ENCODE measurements around the gene GTSF1L. TPM values are rescaled to one million over a fixed set of nuclear protein-coding genes. Genes with fewer than 3 reads are reported as not detected.

Gene GTSF1L
- polyA plus RNA-seq, 3 donors, result not detected

DNA sequence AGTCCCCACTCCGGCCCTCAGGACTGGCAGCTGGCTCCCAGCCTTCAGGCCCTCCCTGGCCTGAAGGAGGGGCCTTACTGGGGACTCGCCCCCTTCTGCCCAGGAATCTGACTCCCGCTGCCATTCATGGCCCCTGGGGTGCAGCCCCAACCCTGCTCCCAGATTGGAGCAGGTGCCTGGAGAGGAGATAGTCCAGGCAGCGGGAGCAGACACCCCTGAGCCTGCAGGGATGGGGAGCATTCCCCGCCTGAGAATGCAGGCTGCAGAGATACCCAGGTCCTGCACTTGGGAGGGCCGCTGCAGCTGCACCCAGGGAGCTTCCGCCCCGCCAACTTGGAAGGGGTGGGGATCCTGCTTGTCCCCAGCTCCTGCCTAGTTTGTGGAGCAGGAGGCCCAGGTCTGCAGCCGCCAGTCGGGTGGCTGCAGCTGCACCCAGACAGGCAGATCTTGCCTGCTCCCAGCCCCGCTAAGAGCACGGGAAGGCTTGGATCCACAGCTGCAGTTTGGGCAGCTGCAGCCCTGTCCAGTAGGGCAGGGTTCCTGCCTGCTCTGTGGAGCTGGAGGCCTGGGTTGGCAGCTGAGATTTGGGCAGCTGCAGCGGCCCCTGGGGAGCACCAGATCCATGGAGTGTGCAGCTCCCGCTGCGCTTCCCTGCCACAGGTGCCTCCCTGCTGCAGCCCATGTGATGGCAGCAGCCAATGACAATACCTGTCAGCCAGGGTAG is 5.2 kb downstream of the GTSF1L start:
- DNase-seq (ENCODE audit: extremely low read depth in 1 of 11, low read depth in 9 of 11, low spot score in 4 of 11), result no peak

DNA sequence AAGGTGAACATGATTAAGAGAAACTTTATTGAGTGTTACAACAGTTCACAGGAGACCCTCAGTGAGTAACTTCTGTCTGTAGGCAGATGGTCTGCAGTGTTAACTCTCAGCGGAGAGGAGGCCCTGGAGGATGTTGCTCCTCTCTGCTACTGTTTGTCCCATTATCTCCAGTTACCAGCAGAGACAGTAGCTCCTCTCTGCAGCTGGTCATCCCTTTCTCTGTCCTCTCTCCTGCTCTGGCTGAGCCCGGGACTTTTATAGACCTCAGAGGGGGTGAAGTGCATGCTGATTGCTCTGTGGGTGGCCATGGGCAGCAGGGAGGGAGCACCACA is 5.7 kb downstream of the GTSF1L start:
- no peak for DNase-seq (ENCODE audit: extremely low read depth in 1 of 11, low read depth in 9 of 11, low spot score in 4 of 11)

DNA sequence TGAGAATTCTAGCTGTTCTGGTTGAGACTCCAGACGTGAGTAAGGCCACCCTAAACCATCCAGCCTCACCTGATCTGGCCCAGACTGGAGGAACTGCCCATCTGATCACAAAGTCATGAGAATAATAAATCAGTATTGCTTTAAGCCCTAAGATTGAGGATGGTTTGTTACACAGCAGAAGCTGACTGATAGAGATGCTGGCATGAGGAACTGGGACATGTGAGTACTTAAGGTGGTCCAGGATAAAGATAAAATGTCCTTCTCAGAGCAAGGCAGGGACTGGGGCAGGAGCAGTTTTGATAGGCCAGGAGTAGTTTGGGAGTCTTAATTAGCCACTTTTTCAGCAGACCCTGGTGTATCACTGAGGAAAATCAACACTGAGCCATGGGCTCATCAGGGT is 6.8 kb downstream of the GTSF1L start:
- no peak for DNase-seq (ENCODE audit: extremely low read depth in 1 of 11, low read depth in 9 of 11, low spot score in 4 of 11)

DNA sequence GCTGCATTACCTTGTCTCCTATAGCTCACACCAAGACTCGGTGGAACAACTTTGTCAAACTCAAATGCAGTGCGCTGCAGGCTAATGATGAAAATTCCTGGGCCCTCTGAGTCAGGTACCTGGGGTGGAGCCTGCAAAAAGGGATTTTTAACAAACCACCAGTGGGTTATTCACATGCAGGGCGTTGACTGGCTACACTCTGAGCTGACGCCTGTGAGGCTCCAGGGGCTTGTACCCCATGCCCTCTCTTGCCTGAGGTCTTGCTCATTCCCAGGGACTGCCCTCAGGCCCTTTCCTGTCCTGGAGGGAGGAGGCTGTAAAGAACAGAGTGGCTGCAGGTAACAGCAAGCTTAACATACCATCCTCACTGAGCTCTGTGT is 9.2 kb downstream of the GTSF1L start:
- DNase-seq (ENCODE audit: extremely low read depth in 1 of 11, low read depth in 9 of 11, low spot score in 4 of 11), result no peak

DNA sequence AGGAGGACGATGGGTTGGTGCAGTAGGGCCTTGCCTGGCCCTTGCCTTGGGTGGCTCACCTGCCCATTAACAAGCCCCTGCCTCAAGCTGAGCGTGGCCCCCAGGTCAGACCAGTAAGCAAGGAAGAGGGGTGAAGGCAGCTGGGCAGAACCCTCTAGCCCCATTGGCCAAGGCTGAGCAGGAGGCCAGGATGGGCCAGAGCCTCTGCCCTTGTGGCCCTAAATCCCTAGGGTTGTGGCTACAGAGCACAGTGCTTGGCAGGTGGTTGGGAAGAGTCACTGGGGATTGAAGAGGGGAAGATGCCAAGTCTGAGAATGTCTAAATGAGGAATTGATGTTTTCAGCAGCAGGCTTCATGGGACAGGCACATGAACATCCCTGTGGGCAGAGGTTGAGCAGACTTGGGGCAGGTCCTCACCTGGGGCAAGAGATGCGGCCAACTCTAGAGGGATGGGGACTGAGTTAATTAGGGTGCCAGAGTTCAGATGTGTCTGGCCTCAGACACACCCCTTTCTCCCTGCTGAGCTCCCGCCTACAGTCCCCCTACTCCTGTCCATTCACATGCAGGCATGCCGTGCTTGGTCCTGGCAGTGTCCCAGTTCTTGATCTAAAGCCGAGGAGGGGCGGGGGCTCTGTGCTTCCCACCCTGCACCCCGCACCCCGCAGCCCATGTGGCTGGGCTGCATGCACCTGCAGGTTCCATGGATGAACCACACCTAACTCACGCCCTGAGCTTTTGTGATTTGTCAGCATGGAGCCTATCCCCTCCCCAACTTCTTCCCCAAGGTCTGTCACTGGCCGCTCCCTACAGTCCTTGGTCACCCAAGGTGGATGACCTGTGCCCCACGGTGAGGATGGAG is 9.8 kb downstream of the GTSF1L start:
- no peak for DNase-seq (ENCODE audit: extremely low read depth in 1 of 11, low read depth in 9 of 11, low spot score in 4 of 11)

DNA sequence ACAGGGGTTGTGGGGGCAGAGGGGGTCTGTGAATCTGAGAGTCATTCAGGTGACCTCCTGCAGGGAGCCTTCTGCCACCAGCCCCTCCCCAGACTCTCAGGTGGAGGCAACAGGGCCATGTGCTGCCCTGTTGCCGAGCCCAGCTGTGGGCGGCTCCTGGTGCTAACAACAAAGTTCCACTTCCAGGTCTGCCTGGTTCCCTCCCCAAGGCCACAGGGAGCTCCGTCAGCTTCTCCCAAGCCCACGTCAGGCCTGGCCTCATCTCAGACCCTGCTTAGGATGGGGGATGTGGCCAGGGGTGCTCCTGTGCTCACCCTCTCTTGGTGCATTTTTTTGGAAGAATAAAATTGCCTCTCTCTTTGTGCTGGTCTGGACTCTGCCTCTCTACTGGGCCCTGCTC is 10.7 kb downstream of the GTSF1L start:
- no peak for DNase-seq (ENCODE audit: extremely low read depth in 1 of 11, low read depth in 9 of 11, low spot score in 4 of 11)

DNA sequence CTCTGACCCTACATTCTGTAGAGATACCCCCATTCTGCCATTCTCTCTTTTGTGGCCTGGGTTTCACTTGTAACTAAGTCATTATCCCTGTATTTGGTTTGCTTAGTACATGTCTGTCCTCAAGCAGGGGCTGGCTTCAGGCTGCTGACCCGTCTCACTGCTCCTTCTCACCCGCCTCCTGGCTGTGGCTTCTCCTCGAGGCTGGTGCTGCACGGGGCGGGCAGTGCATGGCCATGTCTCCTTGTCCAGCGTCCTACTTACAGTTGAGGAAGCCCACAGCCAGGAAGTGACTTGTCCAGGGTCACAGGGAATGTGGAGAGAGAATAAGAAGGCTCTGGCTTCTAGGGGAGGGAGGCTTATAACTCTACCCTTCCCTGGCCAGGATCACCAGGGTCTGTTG is 11.3 kb downstream of the GTSF1L start:
- no peak for DNase-seq (ENCODE audit: extremely low read depth in 1 of 11, low read depth in 9 of 11, low spot score in 4 of 11)

DNA sequence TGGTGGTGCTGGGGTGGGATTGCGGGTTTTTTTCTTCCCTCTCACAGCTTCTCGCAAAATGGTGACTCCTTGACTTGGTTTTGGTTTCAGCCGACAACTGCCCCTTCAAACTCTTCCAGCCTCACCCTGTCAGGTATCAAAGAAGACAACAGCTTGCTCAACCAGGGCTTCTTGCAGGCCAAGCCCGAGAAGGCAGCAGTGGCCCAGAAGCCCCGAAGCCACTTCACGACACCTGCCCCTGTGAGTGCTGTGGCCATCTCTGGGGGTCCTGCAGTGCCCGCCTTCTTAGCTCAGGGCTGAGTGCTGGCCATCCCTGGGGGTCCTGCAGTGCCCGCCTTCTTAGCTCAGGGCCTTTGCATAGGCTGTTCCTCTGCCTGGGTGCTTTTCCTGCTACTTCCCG is 11.8 kb downstream of the GTSF1L start:
- DNase-seq (ENCODE audit: extremely low read depth in 1 of 11, low read depth in 9 of 11, low spot score in 4 of 11), result no peak

DNA sequence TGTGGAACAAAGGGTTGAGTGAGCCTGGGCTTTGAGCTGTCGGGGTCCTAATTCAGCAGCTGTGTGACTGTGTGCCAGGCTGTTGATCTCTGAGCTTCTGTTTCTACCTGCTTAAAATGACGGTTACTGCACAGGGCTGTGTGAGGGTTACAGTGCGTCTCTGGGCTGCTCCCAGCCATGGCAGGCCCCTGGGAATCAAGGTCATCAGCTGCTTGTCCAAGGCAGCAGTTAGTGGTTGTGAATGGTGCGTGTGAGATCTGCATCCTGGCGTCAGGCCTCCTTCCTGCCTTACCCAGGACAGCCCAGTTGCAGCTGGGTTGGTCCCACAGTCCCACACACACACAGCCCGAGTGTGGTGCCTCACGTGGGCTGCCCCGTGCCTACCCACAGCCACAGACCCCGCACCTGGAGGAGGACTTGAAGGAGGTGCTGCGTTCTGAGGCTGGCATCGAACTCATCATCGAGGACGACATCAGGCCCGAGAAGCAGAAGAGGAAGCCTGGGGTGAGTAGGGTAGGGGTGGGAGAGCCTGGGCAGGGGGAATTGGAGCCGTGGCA is 15.6 kb downstream of the GTSF1L start:
- no peak for DNase-seq (ENCODE audit: extremely low read depth in 1 of 11, low read depth in 9 of 11, low spot score in 4 of 11)

DNA sequence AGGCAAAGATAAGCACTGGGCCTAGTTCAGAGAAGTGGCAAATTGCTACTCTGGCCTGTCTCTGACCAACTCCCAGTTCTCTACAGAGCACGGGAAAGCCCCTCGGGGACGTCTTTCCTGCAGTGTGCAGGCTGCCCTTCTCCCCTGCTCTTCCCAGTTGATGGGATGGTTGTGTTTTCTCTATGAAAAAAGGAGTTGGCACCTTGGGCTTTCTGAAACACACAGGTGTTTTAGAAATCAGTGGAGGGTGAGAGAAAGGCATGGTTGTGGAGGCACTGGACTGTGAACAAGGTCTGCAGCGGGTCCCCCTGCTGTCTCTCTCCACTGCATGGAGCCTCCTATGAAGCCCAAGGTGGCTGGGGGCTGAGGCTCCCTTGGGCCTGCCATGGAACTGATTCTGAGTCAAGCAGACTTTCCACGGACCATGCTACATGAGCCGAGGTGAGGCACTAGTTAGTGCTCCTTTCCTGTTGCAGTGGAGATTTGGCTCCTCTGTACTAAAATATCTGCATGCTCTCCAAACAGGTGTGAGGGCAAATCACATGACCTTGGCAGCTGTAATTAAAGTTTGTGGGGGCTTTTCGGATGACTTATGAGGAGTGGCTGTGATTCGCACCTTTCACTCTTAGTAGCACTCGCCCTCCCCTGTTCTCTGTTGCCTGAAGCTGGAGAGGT is 16.3 kb downstream of the GTSF1L start:
- DNase-seq (ENCODE audit: extremely low read depth in 1 of 11, low read depth in 9 of 11, low spot score in 4 of 11), result no peak

DNA sequence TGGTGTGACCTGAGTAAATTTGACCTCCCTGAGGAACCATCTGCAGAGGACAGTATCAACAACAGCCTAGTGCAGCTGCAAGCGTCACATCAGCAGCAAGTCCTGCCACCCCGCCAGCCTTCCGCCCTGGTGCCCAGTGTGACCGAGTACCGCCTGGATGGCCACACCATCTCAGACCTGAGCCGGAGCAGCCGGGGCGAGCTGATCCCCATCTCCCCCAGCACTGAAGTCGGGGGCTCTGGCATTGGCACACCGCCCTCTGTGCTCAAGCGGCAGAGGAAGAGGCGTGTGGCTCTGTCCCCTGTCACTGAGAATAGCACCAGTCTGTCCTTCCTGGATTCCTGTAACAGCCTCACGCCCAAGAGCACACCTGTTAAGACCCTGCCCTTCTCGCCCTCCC is 24.3 kb downstream of the GTSF1L start:
- no peak for DNase-seq (ENCODE audit: extremely low read depth in 1 of 11, low read depth in 9 of 11, low spot score in 4 of 11)

DNA sequence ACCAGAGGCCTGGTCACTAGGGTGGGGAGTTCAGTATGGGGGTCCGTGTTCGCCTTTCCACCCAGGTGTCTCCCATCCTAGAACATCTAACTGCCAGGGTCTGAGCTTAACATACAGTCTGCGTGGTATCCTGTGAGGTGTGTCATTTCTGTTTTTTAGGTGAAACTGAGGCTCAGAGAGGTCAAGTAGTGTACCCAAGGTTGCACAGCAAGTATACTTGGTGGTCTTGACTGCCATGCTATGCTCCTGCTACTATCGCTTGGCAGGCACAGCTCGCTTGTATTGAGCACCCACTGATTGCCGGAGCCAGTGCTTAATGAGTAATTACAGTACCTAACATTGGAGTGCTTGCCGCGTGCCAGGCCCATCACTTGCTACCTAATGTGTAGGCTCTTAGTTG is 26.2 kb downstream of the GTSF1L start:
- DNase-seq (ENCODE audit: extremely low read depth in 1 of 11, low read depth in 9 of 11, low spot score in 4 of 11), result no peak

DNA sequence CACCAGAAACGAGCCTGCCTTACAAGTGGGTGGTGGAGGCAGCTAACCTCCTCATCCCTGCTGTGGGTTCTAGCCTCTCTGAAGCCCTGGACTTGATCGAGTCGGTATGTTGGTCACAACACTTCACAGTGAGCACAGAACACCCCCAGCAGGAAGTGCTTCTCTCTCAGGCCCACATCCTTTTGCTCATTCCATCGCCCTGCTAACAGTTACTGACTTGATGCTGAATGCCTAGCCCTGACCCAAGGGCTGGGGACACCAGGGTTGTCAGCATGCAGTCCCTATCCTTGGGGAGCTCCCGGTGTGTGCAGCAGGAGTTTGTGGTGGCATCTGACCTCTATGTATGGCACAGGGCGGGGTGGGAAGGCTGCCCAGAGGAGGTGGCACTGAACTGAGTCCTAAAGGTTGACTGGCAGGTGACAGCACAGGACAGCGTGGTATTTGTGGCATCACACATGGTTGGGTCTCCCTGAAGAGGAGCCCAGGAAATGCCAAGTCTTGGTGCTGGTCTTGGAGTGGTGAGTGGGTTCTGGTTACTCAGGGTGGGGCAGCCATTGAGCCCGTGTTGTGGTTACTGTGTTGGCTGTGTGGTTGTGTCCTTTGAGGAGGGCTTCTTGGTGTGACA is 26.7 kb downstream of the GTSF1L start:
- no peak for DNase-seq (ENCODE audit: extremely low read depth in 1 of 11, low read depth in 9 of 11, low spot score in 4 of 11)

DNA sequence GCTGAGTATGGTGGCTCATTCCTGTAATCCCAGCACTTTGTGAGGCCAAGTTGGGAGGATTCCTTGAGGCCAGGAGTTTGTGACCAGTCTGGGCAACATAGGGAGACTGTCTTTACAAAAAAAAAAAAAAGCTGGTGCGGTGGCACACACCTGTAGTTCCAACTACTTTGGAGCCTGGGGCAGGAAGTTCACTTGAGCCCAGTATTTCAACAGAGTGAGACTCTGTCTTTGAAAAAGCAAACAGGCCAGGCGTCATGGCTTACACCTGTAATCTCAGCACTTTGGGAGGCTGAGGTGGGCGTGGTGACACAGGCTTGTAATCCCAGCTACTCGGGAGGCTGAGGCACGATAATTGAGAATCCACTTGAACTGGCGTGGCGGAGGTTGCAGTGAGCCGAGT is 31.2 kb downstream of the GTSF1L start:
- DNase-seq (ENCODE audit: extremely low read depth in 1 of 11, low read depth in 9 of 11, low spot score in 4 of 11), result no peak

DNA sequence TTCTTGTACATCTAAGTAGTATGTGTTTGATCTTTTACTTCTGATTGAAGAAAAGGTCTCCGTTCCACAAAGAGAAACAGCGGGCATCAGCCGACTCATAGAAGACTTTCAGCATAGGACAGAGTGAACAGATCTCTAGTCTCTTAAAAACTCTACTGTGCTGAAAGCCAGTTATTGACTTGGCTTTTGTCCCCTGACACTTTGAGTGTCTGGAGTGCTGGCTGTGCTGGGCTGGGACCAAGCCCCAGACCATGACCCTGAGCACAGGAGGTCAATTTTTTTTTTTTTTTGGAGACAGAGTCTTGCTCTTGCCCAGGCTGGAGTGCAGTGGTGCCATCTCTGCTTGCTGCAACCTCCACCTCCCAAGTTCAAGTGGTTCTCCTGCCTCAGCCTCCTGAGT is 32.0 kb downstream of the GTSF1L start:
- no peak for DNase-seq (ENCODE audit: extremely low read depth in 1 of 11, low read depth in 9 of 11, low spot score in 4 of 11)

DNA sequence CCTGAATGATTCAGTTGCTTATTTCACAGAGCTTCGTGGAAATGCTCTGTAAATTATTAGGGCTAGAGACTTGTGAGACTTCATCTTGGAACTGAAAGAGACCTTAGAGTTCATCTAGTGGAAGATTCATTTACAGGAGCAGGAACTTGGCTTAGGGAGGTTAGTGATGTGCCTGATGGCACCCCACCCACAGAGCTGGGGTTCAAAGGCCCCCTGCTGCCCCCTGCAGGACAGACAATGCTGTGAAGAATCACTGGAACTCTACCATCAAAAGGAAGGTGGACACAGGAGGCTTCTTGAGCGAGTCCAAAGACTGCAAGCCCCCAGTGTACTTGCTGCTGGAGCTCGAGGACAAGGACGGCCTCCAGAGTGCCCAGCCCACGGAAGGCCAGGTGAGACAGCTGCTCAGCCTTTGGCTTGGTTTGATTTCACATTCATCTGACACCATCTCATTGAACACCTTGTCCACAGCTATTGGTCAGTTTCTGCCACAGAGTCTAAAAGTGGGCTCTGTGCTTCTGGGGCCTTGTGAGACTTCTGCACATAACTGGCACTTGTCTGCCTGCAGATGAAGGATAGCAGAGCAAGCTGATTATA is 34.8 kb downstream of the GTSF1L start:
- DNase-seq (ENCODE audit: extremely low read depth in 1 of 11, low read depth in 9 of 11, low spot score in 4 of 11), result no peak

DNA sequence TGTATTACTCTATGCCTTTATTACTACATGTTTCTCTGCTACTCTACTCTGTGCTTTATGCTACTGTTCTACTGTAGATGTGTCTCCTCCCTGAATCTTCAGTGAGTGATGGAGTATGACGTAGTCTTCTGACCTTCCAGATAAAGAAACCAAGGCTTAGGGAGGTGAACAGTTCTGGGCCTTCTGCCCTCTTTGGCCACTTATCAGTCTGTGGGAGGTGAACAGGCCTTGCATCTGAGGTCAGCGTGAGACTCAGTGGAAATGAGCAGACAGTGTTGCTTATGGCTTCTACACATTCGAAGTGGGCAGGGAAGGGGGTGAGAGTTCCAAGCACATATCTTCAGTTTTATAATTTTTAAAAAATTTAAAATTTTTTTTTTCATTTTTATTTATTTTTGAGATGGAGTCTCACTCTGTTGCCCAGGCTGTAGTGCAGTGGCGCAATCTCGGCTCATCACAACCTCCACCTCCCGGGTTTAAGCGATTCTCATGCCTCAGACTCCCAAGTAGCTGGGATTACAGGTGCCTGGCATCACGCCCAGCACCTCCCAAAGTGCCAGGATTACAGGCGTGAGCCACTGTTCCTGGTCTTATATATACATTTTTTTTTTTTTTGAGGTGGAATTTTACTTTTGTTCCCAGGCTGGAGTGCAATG is 35.7 kb downstream of the GTSF1L start:
- DNase-seq (ENCODE audit: extremely low read depth in 1 of 11, low read depth in 9 of 11, low spot score in 4 of 11), result no peak

DNA sequence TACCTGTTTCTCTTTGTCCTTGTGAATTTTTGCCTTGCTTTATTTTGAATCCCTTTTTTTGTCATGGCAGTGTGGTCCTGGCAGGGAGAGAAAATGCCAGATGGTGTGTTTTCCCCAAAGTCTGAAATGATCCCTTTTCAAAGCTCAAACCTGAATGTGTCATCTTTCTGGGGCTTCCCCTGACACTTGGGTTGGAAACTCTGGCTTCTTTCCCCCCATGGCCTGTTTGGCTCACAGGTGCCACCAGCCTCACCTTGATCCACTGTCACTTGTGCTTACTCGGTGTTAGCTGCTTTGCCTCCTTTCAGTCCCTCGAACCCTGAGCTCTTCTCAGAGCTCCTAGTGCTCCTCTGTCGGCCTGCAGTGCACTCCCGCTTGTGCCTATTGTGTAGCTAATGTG is 37.6 kb downstream of the GTSF1L start:
- no peak for DNase-seq (ENCODE audit: extremely low read depth in 1 of 11, low read depth in 9 of 11, low spot score in 4 of 11)

DNA sequence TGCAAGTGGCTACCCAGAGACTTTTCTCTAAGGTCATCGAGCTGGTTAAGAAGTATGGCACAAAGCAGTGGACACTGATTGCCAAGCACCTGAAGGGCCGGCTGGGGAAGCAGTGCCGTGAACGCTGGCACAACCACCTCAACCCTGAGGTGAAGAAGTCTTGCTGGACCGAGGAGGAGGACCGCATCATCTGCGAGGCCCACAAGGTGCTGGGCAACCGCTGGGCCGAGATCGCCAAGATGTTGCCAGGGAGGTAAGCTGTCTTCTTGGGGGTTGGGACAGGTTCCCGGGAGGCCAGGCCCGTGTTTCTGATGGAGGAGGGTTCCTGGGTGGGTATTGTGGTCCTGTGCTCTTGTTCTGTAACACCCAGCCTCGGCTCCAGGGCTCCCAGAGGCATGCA is 40.0 kb downstream of the GTSF1L start:
- no peak for DNase-seq (ENCODE audit: extremely low read depth in 1 of 11, low read depth in 9 of 11, low spot score in 4 of 11)

Data from renal cortex interstitium (tissue), 11 donors.